HG03432 (cell line): ENCODE measurements around the gene HMCN1.

Source experiments
- ATAC-seq: cut with Tn5 transposase; IDR thresholded peaks from one replicate; pipeline ENCODE4 v1.9.1; 2021; ENCODE audit warnings: mild to moderate bottlenecking, moderate library complexity; ENCODE audit not compliant: unreplicated experiment

The HMCN1 gene

GRCh38 chr1:186063091-186063657, 329.0 kb downstream of the HMCN1 start:
- no peak for ATAC-seq

- ATAC-seq = no peak
Measured at GRCh38 chr1:186066411-186066810, 332.2 kb downstream of the HMCN1 start.

- ATAC-seq = no peak
Measured at GRCh38 chr1:186073697-186074096, 339.5 kb downstream of the HMCN1 start.

- ATAC-seq = no peak
Measured at GRCh38 chr1:186076006-186076405, 341.8 kb downstream of the HMCN1 start.

GRCh38 chr1:186078245-186078644, 344.1 kb downstream of the HMCN1 start:
- ATAC-seq = peak; percentile 98

GRCh38 chr1:186079084-186079684, 345.0 kb downstream of the HMCN1 start:
- ATAC-seq = no peak

- ATAC-seq = peak; percentile 63
Measured at GRCh38 chr1:186082235-186082937, 348.2 kb downstream of the HMCN1 start.

GRCh38 chr1:186086583-186086982, 352.4 kb downstream of the HMCN1 start:
- no peak for ATAC-seq

GRCh38 chr1:186089940-186090339, 355.7 kb downstream of the HMCN1 start:
- no peak for ATAC-seq

GRCh38 chr1:186091222-186091720, 357.1 kb downstream of the HMCN1 start:
- ATAC-seq = no peak

GRCh38 chr1:186093437-186093836, 359.2 kb downstream of the HMCN1 start:
- ATAC-seq = no peak

- no peak for ATAC-seq
Measured at GRCh38 chr1:186094172-186094571, 360.0 kb downstream of the HMCN1 start.

GRCh38 chr1:186099336-186100104, 365.3 kb downstream of the HMCN1 start:
- ATAC-seq = no peak

- ATAC-seq = no peak
Measured at GRCh38 chr1:186102107-186102506, 367.9 kb downstream of the HMCN1 start.

- ATAC-seq = no peak
Measured at GRCh38 chr1:186102547-186103148, 368.5 kb downstream of the HMCN1 start.

GRCh38 chr1:186104459-186104858, 370.3 kb downstream of the HMCN1 start:
- ATAC-seq = no peak

- no peak for ATAC-seq
Measured at GRCh38 chr1:186112280-186112679, 378.1 kb downstream of the HMCN1 start.

- ATAC-seq = no peak
Measured at GRCh38 chr1:186113461-186113860, 379.3 kb downstream of the HMCN1 start.

- ATAC-seq = no peak
Measured at GRCh38 chr1:186118724-186119123, 384.5 kb downstream of the HMCN1 start.

- ATAC-seq = no peak
Measured at GRCh38 chr1:186122837-186123236, 388.6 kb downstream of the HMCN1 start.

GRCh38 chr1:186125035-186125434, 390.8 kb downstream of the HMCN1 start:
- no peak for ATAC-seq
